D721Med (cell line): Measurements from ENCODE around the gene ABCB1.

Experiments used
- DNase-seq: peaks from one replicate; pipeline ENCODE4 v3.0.0; 2011; ENCODE audit warnings: low spot score; ENCODE audit not compliant: insufficient read length
- FAIRE-seq: peaks from 2 replicates; lab custom pipeline; 2011; peaks lifted over from hg19 to GRCh38; lab: Jason Lieb, UNC
- CTCF ChIP-seq: IDR thresholded peaks from 2 replicates; pipeline ENCODE4 v1.5.1; 2012; ENCODE audit warnings: mild to moderate bottlenecking, control low read depth; ENCODE audit not compliant: insufficient read depth; ENCODE audit errors: missing control alignments

The ABCB1 gene

GRCh38 chr7:87518735-87519134 is 81.9 kb downstream of the ABCB1 start:
- FAIRE-seq: no peak
- TF ChIP-seq CTCF: no peak

DNA sequence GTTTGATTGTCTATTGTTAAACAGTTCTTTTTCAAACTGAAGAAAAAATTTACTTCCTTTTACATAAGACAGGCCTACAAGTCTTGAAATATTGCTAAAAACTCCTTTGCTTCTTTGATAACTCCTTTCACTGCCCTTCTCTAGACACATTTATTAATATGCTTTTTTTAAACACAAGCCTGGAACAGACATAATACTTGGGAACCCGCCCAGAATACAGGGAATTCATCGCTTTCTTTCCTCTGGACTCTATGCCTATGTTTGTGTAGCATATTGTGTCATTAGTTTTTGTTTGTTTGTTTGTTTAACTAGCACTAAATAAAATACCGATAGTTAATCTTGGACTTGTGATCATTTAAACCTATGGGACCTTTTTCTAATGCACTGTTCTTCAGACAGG is 82.8 kb downstream of the ABCB1 start:
- no peak for FAIRE-seq
- DNase-seq: no peak
- no peak for TF ChIP-seq CTCF

More at GRCh38 chr7:87518735-87519134, 81.9 kb downstream of the ABCB1 start:
- no peak for DNase-seq

GRCh38 chr7:87517136-87517815 is 83.4 kb downstream of the ABCB1 start:
- no peak for TF ChIP-seq CTCF
- DNase-seq (no peak), FAIRE-seq (no peak)

DNA sequence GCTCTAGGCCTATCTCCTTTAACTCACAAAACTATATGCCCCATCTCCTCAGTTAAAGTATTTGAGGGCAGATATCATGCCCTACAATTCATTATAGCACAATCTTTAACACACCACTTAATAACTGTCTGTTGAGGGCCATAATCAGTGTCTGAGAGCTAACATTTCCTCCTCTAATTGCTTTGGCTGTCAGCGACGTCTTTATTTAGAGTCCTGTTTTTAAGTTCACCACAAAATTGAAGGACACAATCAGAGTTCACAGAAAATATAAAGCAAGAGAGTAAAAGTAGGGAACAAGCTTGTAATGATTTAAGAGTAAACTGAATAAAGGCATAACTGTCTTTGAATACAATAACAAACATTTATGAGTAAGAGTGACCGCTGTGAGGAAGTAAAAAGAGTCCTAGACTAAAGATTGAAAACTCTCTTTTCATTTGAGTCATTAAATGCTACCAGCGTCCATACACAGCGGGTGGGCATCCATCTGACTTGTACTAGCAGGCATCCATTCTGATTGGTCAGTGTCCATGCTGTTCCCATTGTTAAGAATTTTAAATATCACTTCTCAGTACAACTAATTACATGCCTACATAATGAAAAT is 86.8 kb downstream of the ABCB1 start:
- DNase-seq (no peak), FAIRE-seq (no peak)
- no peak for TF ChIP-seq CTCF

- DNase-seq (no peak), FAIRE-seq (no peak)
- no peak for TF ChIP-seq CTCF
Measured at GRCh38 chr7:87512906-87513305, 87.8 kb downstream of the ABCB1 start.

- no peak for FAIRE-seq
- no peak for DNase-seq
- no peak for TF ChIP-seq CTCF
Measured at GRCh38 chr7:87511510-87511909, 89.2 kb downstream of the ABCB1 start.

DNA sequence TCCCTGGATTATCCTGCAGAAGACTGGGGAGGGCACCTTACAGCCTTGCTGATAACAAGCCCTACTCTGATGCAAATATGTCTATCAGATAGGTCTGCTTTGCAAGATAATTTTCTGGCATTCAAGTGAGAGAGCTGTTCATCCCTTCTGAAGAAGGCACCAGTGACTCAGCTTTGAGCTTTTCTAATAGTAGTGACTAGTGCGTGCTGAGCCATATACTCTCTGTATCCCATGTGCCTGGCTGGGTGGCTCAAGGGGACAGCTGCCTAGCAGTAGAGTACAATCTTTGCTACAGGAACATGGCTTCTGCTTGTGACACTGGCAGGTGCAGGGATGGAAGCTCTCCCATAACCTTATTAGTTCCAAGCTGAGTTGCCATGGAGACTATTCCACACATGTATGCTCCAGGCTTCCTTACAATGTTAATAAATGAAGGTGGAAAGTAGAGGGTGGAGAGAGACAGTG is 90.2 kb downstream of the ABCB1 start:
- TF ChIP-seq CTCF: no peak
- FAIRE-seq: no peak
- DNase-seq: no peak
